Measurements from ENCODE around the gene TYROBP.
"Not testable (repeated sequence)": the region's sequence is repeated elsewhere in the genome, so short reads cannot be mapped to it uniquely, and the experiment has no call there.

The TYROBP gene

GRCh38 chr19:35908010-35908441 lies at the start of gene TYROBP:
TSS of gene TYROBP (minus strand) at chr19:35908295. CDS start at chr19:35908228, 67 bp downstream.
- DNase-seq (ENCODE audit: low read depth in 4 of 4, low spot score in 1 of 4): no peak

DNA sequence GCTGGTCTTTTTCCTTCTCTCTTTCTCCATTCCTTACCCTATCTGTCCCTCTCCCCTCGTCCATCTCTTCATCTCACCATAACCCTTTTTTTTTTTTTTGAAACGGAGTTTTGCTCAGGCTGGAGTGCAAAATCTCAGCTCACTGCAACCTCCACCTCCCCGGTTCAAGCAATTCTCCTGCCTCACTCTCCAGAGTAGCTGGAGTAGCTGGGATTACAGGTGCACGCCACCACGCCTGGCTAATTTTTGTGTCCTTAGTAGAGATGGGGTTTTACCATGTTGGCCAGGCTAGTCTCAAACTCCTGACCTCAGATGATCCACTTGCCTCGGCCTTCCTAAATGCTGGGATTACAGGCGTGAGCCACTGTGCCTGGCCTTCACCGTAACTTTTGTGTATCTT lies 49.3 kb upstream of the TYROBP start:
- not testable (repeated sequence) for DNase-seq (ENCODE audit: low read depth in 4 of 4, low spot score in 1 of 4)

DNA sequence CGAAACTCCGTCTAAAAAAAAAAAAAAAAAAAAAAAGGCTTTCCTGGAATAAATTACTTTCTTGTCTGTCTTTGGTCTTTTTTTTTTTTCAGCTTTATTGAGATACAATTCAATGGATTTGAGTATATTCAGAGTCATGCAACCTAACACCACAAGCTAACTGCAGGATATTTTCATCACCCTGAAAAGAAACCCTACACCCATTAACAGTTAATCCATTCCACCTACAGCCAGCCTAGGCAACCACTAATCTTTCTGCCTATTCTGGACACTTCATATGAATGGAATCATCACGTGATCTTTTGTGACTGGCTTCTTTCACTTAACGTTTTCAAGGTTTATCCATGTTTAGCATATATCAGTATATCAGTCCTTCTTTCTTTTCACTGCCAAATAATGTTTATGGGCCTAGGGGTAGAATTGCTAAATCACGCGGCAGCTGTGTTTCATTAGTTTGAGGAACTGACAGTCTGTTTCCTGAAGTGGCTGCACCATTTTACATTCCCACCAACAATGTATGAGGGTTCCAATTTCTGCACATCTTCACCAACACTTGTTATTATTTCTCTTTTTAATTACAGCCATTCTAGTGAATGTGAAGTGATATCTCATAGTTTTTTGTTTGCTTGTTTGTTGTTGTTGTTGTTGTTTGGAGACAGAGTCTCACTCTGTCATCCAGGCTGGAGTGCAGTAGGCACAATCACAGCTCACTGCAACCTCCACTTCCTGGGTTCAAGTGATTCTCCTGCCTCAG lies 48.0 kb upstream of the TYROBP start:
- no peak for DNase-seq (ENCODE audit: low read depth in 4 of 4, low spot score in 1 of 4)

DNA sequence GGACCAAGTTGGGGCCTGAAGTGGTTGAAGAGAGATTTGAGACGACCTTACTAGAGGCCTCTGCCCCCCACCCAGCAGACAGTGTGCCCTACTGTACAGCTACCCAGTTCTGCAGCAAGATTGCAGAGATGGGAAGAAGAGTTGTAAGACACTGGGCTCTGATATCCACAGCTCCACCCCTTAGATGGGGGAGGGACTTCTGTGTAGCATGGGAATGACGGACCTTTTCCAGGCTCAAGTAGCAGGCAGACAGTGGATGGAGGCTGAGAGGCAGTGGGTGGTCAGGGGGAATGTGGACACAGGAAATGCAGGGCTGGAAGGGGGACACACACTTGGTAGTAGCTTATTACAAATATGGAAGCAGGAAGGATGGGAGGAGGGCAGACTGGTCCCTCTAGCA lies 41.0 kb upstream of the TYROBP start:
- no peak for DNase-seq (ENCODE audit: low read depth in 4 of 4, low spot score in 1 of 4)

DNA sequence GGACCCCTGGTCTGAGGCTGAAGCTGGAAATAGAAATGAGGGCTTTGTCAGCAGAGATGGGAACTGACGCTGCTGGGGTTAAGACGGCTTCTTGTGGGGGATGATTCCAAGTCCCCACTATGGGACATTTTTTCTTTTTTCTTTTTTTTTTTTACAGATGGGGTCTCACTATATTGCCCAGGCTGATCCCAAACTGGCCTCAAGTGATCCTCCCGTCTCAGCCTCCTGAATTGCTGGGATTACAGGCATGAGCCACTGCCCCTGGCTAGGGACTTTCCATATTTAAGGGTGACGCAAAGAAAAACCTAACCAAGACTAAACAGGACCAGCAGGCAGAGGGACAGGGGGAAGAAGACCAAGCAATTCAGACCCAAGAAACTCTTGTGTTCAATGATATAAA lies 38.1 kb upstream of the TYROBP start:
- DNase-seq (ENCODE audit: low read depth in 4 of 4, low spot score in 1 of 4): no peak

- DNase-seq (ENCODE audit: low read depth in 4 of 4, low spot score in 1 of 4): no peak
Observed at GRCh38 chr19:35945121-35945790, 37.2 kb upstream of the TYROBP start.

DNA sequence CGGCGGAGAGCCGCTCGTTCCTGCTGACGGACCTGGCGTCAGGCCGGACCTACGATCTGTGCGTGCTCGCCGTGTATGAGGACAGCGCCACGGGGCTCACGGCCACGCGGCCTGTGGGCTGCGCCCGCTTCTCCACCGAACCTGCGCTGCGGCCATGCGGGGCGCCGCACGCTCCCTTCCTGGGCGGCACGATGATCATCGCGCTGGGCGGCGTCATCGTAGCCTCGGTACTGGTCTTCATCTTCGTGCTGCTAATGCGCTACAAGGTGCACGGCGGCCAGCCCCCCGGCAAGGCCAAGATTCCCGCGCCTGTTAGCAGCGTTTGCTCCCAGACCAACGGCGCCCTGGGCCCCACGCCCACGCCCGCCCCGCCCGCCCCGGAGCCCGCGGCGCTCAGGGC lies 36.5 kb upstream of the TYROBP start:
- no peak for DNase-seq (ENCODE audit: low read depth in 4 of 4, low spot score in 1 of 4)

- no peak for DNase-seq (ENCODE audit: low read depth in 4 of 4, low spot score in 1 of 4)
Observed at GRCh38 chr19:35943321-35944301, 35.5 kb upstream of the TYROBP start.

- no peak for DNase-seq (ENCODE audit: low read depth in 4 of 4, low spot score in 1 of 4)
Observed at GRCh38 chr19:35942235-35942634, 34.1 kb upstream of the TYROBP start.

DNA sequence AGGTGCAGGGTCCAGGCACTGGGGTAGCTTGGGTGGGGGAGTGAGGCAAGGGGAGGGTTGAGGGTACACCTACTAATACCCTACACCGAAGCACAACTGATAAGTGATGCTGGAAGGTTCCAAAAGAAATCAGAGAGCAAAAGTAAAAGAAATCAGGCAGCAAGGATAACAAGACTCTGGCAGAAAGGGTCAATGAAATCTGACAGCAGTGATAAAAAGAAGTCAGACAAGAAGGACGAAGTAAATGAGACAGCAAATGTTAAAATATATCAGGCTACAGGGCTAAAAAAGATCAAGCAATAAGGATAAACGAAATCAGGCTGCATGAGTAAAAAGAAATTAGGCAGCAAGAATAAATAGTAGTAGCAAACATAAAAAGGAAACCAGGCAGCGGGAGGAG lies 32.7 kb upstream of the TYROBP start:
- DNase-seq (ENCODE audit: low read depth in 4 of 4, low spot score in 1 of 4): no peak

DNA sequence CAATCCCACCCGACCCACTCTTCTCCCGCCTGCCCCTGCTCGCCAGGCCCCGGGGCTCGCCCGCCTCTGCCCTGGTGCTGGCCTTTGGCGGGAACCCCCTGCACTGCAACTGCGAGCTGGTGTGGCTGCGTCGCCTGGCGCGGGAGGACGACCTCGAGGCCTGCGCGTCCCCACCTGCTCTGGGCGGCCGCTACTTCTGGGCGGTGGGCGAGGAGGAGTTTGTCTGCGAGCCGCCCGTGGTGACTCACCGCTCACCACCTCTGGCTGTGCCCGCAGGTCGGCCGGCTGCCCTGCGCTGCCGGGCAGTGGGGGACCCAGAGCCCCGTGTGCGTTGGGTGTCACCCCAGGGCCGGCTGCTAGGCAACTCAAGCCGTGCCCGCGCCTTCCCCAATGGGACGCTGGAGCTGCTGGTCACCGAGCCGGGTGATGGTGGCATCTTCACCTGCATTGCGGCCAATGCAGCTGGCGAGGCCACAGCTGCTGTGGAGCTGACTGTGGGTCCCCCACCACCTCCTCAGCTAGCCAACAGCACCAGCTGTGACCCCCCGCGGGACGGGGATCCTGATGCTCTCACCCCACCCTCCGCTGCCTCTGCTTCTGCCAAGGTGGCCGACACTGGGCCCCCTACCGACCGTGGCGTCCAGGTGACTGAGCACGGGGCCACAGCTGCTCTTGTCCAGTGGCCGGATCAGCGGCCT lies 32.1 kb upstream of the TYROBP start:
- DNase-seq (ENCODE audit: low read depth in 4 of 4, low spot score in 1 of 4): no peak

- no peak for DNase-seq (ENCODE audit: low read depth in 4 of 4, low spot score in 1 of 4)
Observed at GRCh38 chr19:35939307-35940077, 31.4 kb upstream of the TYROBP start.

DNA sequence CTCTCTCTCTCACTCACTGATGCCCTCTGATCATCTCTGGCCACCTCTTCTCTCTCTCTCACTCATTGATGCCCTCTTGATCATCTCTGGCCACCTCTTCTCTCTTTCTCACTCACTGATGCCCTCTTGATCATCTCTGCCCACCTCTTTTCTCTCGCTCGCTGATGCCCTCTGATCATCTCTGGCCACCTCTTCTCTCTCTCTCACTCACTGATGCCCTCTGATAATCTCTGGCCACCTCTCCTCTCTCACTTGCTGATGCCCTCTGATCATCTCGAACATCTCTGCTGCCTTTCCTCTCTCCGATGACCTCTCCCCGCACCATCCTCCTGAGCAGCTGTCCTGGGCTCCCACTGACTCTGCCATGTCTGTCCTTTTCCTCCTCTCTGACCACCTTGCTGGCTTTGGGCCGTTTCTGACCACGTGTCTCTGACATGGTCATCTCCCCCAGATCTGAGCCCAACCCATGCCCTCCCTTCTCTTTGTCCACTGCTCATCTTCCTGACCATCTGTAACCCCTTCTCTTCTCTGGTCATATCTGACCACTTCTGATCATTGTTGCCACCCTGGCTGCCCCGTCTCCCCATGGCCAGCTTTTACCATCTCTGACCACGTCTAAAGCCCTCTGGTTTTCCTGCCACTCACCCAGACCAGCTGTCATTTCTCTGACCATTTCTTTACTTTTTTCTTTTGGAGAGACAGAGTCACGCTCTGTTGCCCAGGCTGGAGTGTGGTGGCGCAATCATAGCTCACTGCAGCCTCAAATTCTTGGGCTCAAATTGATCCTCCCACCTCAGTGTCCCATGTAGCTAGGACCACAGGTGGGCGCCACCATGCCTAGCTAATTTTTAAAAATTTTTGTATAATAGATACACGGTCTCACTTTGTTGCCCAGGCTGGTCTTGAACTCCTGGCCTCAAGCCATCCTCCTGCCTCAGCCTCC lies 30.5 kb upstream of the TYROBP start:
- DNase-seq (ENCODE audit: low read depth in 4 of 4, low spot score in 1 of 4): no peak

DNA sequence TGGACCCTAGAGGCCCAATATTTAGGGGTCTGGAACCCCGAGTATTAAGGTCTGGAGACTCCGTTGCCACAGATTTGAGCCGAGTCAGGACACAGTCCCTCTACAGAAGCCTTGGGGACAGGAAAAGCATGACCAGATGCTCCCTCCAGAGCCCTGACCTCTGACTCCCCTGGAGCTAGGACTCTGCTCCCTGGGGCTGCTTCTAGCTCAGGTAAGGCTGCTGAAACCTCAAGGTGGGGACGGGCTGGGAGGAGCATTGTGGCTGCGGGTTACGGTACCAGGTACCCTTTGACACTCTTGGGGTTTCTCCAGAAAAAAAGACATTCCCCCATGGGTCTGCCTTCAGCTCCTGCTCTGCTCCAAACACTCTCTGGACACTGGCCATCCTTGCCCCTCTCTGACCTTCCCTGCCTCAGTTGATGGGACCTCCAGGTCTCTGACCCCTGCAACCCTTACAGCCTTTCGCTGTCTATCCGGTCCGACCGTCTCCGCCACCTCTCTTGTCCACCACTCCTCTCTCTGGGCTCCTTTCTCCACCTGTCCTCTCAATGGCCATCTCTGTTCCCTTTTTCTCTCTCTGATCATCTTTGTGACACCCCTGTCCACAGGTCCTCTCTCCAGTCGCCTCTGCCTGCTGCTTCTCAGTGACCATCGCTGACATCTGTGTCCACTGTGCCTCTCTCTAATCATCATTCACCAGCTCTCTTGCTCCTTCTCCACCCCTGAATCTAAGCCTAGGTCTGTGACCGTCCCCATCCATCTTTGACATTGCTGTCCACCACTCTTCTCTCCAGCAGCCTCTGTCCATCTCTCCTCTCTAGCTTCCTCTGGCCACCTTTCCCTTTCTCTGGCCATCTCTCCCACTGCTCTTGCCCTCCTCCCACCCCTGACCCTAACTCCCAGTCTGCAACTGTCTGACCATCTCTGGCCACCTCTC lies 29.5 kb upstream of the TYROBP start:
- DNase-seq (ENCODE audit: low read depth in 4 of 4, low spot score in 1 of 4): no peak

GRCh38 chr19:35936738-35937268 lies 28.7 kb upstream of the TYROBP start:
- no peak for DNase-seq (ENCODE audit: low read depth in 4 of 4, low spot score in 1 of 4)

GRCh38 chr19:35935911-35936737 lies 28.0 kb upstream of the TYROBP start, which contains the start of gene LRFN3:
TSS of gene LRFN3 (plus strand) at chr19:35936374. CDS start at chr19:35939426, 3,052 bp downstream.
- DNase-seq (ENCODE audit: low read depth in 4 of 4, low spot score in 1 of 4): peak in 2 of 4 experiments; percentile 50 to 62
